DMS 273 treated with DMSO at 0.1 percent for 48 hours (cell line): Measurements from ENCODE around the gene LRP1-AS.

Experiments
- DNase-seq: peaks from one replicate; lab custom pipeline; 2025; lab: John Stamatoyannopoulos, UW

Gene LRP1-AS

DNA sequence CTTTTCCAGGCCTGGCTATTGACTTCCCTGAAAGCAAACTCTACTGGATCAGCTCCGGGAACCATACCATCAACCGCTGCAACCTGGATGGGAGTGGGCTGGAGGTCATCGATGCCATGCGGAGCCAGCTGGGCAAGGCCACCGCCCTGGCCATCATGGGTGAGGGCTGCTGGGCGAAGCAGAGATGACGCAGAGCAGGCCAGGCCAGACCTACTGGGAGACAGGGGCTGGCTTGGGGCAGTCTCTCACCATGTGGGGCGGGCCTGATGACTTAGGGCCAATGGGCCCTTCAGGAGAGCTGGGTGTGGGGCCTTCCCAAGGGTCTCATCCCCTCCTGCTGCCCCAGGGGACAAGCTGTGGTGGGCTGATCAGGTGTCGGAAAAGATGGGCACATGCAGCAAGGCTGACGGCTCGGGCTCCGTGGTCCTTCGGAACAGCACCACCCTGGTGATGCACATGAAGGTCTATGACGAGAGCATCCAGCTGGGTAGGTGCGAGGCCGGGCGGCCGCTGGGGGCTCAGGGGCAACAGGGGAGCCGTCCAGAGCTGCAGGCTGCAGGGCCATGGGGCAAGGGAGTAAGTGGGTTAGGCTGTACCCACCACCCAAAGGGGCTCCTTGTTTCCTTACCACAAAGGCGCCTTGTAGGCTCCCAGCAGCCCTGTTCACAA lies 33.0 kb upstream of the LRP1-AS start:
- DNase-seq, result no peak

DNA sequence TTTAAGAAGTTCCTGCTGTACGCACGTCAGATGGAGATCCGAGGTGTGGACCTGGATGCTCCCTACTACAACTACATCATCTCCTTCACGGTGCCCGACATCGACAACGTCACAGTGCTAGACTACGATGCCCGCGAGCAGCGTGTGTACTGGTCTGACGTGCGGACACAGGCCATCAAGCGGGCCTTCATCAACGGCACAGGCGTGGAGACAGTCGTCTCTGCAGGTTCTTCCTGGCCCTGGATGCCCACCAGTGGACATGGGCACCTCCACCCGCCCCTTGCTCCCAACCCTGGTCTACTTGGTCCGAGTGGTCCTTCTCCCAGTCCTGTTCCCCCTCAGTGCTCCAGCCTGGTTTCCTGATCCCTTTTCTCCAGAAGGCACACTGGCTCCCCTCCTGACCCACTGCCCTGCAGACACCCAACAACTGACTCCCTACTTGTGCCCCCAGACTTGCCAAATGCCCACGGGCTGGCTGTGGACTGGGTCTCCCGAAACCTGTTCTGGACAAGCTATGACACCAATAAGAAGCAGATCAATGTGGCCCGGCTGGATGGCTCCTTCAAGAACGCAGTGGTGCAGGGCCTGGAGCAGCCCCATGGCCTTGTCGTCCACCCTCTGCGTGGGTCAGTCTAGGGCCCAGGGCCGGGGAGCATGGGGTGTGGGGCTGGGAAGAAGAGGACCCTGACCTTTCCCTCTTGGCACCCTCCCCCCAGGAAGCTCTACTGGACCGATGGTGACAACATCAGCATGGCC lies 32.1 kb upstream of the LRP1-AS start:
- DNase-seq, result no peak

GRCh38 chr12:57178213-57178612 lies 30.8 kb upstream of the LRP1-AS start:
- DNase-seq, result no peak

- no peak for DNase-seq
These were observed 29.9 kb upstream of the LRP1-AS start for GRCh38 chr12:57177354-57177753.

DNA sequence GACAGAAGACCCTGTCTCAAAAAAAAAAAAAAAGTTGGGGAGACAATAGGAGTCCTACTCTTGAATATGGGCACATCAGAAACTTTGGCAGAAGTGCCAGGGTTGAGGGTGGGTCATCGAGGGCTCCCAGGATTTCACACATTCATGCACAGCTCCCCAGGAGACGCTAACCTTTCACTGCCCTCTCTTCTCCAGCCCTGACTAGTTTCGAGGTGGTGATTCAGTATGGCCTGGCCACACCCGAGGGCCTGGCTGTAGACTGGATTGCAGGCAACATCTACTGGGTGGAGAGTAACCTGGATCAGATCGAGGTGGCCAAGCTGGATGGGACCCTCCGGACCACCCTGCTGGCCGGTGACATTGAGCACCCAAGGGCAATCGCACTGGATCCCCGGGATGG lies 29.4 kb upstream of the LRP1-AS start:
- no peak for DNase-seq

DNA sequence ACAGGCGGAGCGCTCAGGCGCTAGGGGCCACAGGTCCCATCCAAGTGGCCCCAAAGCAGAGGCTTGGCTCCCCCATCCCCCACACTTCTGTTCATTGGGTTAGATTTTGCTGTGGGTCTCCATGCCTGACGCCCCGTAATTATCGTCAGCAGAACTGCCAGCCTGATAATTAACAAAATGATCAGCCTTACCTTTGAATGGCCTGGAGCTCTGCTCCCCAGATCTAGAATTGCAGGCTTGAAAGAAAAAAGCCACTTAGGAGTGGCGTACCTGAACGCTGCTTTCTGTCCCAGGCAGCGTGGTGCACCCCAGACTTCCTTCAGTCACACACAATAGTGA lies 28.7 kb upstream of the LRP1-AS start:
- no peak for DNase-seq

- no peak for DNase-seq
These were observed 28.2 kb upstream of the LRP1-AS start for GRCh38 chr12:57175428-57176138.

GRCh38 chr12:57173683-57174082 lies 26.3 kb upstream of the LRP1-AS start:
- no peak for DNase-seq

DNA sequence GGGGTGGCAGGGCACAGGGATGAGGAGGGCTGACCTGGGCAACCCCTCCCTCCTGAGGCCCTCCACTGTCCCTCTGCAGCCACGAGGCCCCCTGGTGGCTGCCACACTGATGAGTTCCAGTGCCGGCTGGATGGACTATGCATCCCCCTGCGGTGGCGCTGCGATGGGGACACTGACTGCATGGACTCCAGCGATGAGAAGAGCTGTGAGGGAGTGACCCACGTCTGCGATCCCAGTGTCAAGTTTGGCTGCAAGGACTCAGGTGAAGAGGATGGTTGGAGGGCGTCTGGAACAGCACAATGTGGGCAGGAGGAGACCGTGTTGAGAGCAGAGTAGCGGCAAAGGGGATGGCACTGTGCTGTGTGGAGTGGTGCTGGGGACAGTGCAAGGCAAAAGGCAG lies 25.7 kb upstream of the LRP1-AS start:
- DNase-seq, result no peak

DNA sequence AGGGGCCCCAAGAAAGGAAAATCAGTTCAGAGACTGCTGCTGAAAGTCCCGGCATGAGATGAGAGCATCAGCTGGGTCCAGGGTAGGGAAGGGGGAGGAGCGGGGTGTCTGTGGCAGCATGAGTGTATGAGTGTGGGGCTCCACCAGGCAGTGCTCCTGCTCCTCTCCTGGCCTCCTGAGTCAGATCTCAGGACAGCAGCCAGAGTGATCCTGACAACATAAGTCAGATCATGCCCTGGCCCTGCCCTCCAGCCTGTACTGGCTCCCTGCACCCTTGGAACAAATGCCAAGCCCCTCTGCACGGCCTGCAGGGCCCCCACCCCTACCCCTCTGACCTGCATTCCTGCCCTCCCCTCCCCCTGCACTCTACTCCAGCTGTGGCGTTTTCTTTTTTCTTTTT lies 24.2 kb upstream of the LRP1-AS start:
- no peak for DNase-seq

DNA sequence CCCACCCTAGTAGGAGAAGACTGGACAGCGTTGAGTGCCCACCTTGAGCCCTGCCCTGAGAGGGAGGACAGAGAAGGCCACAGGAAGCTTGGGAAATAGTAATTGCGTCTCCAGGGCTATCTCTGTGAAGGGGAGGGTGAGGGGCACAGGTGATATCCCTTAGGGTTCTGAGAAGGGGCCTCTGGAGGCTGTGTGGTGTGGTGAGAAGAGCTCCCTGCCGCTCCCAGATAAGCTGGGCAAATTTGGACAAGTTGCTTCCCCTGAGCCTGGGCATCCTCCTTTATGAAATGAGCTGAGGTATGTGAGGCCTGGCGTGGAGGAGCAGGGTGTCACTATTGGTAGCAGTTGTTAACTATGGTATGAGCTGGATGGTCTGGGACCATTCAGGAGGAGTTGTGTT lies 23.5 kb upstream of the LRP1-AS start:
- DNase-seq, result no peak

DNA sequence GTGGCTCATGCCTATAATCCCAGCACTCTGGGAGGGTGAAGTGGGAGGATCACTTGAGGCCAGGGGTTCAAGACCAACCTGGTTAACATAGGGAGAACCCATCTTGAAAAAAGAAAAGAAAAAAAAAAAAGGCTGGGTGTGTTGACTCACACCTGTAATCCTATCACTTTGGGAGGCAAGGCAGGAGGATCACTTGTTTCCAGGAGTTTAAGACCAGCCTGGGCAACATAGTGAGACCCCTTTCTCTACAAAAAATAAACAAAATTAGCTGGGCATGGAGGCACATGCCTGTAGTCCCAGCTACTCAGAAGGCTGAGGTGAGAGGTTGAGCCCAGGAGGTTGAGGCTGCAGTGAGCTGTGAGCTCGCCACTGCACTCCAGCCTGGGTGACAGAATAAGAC lies 23.0 kb upstream of the LRP1-AS start:
- no peak for DNase-seq

DNA sequence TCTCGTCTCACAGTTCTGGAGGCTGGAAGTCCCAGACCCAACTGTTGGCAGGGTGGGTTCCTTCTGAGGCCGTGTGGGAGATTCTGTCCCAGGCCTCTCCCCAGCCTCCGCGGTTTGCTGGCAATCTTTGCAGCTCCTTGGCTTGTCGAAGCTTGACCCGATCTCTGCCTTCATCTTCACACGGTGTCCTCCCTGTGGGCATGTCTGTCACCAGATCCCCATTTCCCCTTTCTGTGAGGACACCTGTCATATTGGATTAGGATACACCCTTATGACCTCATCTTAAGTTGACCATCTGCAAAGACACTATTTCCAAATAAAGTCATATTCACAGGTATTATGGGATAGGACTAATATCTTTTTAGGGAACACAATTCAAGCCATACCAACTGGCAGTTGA lies 22.6 kb upstream of the LRP1-AS start:
- no peak for DNase-seq

DNA sequence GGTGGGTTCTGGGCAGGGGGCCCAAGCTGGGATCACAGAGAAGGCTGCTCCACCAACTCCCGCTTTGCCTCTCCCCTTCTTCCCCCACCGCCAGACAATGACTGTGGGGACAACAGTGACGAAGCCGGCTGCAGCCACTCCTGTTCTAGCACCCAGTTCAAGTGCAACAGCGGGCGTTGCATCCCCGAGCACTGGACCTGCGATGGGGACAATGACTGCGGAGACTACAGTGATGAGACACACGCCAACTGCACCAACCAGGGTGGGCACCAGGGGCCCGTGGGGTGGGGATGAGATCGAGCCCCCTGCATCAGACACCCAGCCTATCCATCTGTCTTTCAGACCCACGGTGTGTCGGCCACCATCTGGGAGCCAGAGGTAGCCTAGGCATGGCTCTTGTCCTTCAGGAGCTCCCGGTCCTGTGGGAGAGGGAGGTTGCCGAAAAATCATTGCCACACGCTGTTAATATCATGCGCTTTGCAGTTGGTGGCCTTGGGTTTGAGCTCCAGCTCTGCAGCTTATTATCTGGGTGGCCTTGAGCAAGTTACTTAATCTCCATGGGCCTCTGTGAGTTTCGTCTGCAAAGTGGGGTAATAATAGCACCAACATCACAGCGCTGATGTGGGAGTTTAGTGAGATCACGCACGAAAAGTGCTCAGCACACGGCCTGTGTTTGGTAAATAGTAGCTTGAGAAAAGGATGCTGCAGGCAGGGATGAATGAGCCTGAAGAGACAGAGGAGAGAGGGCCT lies 21.8 kb upstream of the LRP1-AS start:
- DNase-seq, result no peak

GRCh38 chr12:57168058-57168457 lies 20.6 kb upstream of the LRP1-AS start:
- no peak for DNase-seq

DNA sequence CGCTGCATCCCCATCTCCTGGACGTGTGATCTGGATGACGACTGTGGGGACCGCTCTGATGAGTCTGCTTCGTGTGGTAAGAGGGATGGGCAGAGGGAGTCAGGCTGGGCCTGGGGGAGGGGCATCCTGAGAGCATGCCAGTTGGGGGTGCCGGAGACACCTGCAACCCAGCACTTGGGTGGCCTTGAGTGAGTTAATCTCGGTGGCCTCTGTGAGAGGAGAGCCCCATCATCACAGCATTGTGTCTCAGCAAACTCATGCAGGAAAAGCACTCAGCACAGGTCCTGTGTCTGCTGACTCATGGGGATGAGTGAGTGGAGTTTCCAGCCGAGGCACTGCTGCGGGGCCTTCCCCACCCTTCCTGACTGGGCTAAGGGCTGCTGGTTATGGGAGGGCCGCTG lies 19.6 kb upstream of the LRP1-AS start:
- no peak for DNase-seq

- no peak for DNase-seq
These were observed 18.3 kb upstream of the LRP1-AS start for GRCh38 chr12:57165741-57166140.

DNA sequence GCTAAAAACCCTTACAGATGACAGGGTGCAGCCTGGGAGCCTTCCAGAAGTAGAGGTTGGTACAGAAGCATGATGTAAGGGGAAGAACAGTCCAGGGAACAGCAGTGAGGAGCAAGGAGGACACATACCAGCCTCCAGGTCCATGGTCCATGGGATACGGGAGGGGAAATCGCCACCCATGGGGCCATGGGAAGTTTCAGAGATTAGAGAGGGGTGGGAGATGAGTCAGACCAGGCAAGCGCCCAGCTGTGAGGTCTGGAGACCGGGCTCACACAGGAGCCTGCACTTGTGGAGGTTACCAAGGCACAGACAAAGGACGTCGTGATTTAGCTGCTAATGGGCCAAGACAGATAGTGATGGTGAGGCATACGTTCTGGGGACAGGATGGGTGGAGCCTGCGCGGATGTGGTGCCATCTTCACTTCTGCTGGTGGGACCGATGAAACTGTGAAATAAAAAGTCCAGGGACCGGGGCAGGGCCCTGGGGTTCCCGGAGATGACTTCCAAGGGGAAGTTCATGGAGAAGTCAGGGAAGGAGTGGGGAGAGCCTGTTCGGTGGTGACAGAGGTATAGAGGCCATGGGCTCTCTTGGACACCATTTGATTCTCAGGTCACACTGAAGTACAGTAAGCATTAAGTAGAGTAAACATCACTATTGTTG lies 17.7 kb upstream of the LRP1-AS start:
- no peak for DNase-seq

DNA sequence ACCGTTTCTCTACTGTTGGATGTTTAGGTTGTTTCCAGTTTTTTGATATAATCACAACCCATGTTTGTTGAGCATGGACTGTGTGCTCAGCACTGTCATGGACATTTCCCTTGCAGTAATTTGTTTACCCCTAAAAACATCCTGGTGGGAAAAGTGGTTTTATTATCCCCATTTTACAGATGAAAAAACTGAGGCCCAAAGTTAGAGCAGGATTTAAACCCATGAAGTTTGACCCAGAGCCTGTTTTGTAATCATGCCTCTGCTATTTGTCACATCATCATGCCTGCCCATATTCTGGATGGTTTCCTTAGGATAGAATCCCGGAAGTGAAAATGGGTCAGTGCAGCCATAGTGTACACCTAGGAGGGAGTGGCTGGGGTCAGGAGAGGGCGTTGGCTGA lies 17.0 kb upstream of the LRP1-AS start:
- DNase-seq, result no peak

GRCh38 chr12:57162553-57163125 lies 15.2 kb upstream of the LRP1-AS start:
- DNase-seq, result no peak

DNA sequence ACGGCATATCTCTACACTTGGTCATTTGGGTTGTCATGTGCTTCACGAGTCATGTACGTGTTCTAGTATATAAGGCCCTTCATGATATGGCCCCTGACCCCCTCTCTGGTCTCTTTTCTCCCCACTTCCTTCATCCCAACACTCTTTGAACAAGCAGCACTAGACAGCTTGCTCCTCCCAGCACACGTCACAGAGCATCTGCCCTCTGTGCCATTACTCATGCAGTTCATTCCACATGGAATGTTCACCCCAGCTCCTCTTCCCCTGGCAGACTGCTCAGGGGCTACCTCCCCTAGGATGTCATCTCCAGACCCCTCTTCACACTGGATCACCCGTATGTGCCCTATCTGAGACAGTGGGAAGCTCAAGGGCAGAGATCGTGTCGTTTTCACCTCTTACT lies 14.1 kb upstream of the LRP1-AS start:
- no peak for DNase-seq

GRCh38 chr12:57160741-57161140 lies 13.3 kb upstream of the LRP1-AS start:
- no peak for DNase-seq
